Fibroblast of upper back skin (primary cell): ENCODE data around the gene SIM2.

Experiments used
- DNase-seq: peaks from one replicate; pipeline ENCODE4 v3.0.0-alpha.2; 2013

Gene SIM2

DNA sequence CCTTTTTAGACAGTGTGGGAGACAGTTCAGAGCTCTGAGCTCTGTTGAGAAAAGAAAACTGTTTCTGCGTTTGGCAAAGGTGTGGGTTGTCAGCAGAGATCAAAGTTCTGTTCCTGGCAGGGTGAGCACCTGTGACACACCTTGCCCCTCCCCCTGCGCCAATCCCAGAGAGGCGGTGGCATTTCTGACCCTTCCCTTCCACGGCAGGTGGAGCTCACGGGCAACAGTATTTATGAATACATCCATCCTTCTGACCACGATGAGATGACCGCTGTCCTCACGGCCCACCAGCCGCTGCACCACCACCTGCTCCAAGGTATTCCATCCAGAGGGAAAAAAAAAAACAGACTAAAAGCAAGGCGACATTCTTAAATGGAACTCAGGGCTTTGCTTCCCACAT lies 20.7 kb downstream of the SIM2 start:
- DNase-seq = no peak

DNA sequence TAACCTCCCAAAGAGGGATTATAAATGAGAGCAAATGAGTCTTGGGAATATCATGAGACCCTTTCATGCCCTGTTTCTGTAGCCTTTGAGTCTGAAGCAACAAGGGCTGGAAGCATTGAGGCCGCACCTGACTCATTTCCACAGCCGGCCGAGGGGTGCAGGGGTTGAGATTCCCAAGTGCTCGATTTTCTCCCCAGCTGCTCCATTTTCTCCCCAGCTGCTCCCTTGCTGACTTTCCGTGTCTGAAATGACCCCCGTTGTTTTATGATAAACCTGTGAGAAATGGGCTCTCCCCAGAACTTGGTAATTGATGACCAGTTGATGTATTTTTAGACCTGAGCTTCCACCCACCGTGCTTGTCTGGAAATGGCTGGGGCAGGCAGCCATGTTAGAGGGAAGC lies 22.9 kb downstream of the SIM2 start:
- no peak for DNase-seq

DNA sequence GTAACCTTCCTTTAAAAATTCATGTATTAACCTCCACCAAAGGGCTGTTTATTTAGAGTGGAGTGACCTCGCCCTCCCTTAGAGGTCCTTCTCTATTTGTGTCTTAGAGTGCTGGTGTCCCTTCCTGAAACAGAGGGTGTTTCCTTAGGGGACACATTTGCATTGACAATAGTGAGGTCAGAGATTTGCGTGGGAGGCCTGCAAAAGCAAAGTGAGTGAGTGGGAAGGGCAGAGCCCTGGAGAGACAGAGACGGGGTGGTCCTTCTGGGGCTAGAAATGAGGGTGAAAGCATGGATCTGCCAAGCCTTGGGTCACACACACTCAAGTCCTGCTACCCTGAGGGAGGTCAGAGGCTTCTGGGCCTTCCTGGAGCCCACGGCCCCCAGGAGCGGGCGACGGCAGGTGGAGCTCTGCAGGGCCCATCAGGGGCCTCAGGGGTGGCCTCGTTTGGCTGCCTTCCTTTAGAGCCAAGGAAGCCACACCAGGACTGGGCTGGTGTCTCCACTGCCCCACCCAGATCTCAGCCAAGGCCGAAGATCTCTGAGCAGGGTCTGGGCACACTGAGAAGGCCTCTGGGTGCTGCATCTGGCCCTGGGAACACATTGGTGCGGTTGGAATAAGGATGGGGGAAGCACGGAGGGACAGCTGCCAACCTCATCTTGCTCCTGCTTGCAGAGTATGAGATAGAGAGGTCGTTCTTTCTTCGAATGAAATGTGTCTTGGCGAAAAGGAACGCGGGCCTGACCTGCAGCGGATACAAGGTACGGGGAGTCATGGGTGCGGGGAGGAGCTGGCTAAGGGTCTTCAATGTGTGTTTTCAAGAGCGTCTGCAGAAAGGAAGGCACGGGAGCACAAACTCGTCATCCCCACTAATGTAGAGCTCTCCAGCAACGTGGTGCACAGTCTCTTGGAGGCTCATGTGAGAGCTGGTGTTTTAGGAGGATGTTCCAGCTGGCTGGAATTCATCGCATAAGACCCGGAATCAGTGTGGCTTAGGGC lies 23.8 kb downstream of the SIM2 start:
- DNase-seq = no peak

DNA sequence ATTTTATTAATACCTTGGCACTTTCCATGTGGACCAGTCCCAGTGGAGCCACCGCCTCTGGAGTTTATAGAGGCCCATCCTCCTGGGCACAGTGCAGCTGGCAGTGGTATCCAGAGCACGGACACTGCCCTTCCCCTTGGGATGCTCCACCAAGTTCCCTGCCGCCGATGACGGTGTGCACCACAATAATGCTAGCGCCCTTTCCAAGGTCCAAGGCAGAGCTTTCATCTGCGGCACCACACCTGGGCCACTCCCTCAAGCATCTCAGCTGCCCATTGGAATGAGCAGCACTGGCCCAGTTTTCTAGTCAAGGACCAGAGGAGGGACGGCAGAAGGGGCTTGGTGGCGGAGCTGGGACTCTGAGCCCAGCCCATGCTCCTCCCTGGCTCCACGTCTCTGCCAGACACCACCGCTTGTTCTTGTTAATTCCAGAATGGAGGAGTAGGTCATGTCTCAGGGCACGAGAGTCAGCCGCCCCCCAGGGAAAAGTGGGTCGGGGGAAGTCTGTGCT lies 24.5 kb downstream of the SIM2 start:
- no peak for DNase-seq

DNA sequence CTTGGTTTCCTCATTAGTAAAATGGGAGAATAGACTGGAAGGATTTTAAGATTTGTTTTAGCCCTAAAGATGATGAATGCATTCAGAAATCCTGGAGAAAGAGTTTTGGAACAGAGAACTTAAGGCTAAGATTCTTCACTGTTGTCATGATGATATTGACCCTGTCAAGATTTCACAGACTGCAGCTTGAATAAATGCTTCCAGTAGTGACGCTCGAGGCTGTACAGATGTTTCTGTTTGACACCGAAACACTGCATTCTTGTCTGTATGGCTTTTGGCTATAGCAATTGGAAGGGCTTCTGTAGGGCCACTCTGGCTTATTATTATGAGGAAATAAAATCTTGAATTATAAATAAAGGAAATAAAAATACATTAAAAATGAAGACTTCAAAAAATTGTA lies 25.7 kb downstream of the SIM2 start:
- no peak for DNase-seq

DNA sequence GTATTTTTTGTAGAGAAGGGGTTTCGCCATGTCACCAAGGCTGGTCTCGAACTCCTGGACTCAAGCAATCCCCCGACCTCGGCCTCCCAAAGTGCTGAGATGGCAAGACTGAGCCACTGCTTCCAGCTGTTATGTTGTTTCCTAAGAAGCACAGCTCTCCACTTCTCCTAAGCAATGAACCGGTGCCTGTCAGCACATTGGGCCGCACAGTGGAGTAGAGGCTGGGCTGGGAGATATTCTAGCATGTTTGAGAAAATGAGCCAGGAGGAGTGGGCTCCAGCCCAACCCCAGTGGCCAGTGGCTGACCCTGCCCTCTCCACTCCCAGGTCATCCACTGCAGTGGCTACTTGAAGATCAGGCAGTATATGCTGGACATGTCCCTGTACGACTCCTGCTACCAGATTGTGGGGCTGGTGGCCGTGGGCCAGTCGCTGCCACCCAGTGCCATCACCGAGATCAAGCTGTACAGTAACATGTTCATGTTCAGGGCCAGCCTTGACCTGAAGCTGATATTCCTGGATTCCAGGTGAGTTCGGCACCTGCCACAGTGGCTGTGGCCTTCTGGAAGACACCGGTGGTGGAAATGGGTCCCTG lies 27.0 kb downstream of the SIM2 start:
- DNase-seq = no peak

DNA sequence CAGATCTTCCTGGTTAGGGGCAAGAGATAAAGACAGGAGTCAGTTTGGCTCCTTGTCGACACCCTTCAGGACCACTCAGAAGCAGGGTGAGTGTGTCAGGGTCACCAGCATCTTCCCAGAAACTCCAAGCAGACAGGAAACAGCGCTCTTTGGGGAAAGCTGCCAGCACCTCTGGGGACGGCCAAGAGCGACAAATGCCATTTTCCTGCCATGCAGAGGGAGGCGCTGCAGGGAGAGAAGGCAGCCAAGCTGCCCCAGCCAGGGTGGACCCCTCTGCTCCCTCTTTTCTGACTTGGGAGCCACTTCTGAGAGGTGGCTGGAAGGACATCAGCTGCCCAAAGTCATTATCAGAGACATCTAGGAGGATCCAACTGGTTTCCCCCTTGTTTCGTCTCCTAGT lies 29.0 kb downstream of the SIM2 start:
- DNase-seq = no peak

DNA sequence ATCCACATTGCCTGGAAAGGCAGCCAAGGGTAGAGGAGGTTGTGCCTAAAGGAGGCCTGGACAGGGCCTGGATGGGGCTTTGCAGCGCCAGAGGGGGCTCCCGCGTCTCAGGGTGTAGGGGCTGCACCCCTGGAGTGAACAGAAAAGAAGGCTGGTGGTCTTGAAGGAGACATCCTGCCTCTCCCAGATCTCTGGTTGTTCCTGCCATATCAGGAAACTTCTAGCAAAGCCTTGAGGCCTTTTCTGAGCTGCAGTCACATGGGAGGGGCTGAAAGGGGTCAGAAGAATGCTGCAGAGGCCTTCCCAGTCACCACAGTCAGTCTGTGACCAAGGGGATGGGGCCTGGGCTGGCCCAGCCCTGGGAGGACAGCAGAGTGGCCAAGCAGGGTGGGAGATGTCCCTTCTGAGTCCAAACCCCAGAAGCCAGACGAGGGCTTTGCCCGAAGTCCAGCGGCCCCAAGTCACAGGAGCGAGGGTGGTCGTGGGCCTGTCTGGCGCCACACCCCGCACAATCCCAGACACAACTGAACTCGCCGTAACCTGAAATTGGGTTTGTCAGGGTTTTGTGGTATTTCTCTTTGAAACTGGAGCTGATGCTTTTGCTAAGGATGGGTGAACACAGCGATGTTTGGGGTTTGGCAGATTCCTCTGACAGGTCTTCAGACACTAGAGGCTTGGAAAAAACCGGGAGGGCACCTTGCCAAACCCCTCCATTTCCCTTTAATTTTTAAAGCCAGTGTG lies 29.6 kb downstream of the SIM2 start:
- peak; percentile 14 for DNase-seq

DNA sequence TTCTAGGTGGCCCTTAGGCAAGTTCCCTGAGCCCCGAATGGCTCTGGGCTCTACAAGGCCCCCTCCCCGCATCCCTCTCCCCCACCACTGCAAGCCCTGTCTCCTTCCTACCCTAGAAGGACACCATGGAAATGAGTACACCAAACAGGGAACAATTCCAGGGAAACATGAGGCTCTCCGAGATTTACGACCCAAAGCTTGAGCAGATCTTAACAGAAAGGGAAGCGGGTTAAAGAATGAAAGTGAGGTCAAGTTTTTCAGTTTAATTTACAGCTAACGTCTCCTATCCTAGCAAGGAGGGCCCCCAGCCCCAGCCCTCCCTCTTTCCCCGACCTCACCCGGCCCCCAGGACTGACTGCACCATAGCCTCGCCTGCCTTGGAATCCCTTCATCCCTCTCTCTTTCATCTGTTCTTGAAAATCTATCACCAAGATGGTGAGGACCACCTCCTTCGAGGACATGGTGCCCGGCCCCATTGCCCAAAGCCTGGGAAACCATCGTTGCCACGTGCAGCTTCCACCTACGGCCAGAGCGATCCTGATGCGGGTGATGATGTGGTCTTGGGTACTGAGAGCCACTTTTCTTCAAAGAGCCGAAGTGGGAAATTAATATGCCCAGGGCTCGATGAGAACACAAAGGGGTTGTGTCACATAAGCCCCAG lies 30.5 kb downstream of the SIM2 start:
- DNase-seq = no peak

DNA sequence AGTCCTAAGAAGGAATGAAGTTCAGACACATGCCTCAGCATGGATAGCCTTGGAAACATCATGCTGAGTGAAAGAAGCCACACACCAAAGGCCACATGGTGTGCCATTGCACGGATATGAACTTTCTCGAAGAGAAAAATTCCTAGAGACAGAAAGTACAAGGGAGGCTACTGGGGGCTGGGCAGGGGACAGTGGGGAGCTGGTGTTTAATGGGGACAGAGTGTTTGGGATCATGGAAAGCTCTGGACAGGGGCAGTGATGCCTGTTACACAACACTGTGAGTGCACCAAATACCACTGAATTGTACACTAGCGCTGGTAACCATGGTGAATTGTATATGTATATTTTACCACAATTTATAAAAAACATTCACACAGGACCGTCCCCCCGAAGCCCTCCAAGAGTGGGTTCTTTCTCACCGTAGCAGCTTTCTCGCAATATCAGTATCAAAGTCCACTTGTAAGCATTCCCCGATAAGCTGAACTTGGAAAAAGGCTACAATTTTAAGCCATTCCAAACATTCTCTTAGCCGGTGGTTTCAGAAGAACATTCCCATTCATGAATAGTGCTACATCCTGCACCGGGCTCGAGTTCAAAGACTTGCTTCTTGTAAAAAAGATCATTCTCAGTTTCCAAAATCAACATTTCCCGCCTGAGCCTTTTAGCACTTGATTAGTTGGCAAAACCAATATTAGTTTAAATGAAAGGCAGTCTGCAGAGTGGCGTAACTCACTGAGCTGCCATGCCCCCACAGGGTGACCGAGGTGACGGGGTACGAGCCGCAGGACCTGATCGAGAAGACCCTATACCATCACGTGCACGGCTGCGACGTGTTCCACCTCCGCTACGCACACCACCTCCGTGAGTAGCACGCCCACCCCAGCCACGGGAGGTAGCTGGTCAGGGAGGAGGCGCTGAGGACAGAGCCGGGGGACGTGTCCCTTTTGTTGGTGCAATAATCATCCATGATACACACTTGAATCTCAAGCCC lies 31.7 kb downstream of the SIM2 start:
- DNase-seq = no peak

DNA sequence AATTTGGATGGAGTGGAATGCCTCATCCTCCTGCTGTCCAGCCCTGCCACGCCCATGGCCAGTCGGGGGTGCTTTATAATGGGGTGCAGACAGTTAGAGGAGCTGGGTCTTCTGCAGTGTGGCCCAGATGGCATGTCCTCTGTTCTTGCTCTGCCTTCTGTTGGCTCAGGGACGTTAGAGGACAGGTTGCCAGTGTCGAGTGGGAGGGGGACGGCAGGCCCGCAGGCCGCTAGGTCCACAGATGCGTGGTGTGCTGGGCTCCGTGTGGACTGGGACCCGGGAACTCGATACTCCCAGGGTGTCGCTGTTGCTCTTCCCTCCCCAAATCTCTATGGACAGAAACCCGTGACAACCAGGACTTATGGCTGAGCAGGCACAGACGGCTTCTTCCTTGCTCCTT lies 33.3 kb downstream of the SIM2 start:
- DNase-seq = no peak

DNA sequence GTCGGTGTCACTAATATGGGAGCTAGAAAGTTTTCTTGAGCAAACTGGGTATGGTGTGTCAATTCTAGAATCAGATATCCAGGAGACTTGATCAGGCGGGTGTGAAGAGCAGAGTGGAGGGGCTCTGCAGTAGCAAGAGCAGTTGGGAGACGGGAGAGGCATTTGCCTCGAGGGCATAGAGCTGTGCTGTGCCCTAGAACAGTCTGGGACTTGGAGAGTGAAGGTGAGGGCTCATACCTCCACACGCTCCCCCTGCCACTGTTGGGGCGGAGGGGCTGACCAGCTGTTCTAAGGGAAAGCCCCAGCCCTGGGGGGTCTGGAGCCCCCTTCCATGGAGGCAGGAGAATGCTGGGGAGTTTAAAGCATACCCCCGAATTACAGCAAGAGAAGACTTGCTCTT lies 33.8 kb downstream of the SIM2 start:
- no peak for DNase-seq

DNA sequence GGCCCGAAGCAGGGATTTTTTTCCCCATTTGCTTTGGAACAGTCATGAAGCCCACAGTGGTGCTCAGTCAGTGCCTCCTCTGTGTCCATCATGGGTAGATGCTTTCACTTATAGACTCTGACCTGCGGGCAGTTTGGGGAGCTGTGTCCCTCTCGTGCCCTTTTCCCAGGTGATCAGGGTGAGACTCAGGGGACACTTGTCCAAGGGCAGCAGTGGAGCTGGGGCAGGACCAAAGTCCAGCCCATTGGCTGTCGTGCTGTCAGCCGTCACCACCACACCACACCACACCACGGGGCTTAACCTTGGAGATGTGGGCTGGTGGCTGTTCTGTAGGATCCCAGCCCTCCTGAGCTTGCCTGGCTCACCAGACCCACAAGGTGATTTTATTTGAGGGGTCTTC lies 34.9 kb downstream of the SIM2 start:
- DNase-seq = no peak

DNA sequence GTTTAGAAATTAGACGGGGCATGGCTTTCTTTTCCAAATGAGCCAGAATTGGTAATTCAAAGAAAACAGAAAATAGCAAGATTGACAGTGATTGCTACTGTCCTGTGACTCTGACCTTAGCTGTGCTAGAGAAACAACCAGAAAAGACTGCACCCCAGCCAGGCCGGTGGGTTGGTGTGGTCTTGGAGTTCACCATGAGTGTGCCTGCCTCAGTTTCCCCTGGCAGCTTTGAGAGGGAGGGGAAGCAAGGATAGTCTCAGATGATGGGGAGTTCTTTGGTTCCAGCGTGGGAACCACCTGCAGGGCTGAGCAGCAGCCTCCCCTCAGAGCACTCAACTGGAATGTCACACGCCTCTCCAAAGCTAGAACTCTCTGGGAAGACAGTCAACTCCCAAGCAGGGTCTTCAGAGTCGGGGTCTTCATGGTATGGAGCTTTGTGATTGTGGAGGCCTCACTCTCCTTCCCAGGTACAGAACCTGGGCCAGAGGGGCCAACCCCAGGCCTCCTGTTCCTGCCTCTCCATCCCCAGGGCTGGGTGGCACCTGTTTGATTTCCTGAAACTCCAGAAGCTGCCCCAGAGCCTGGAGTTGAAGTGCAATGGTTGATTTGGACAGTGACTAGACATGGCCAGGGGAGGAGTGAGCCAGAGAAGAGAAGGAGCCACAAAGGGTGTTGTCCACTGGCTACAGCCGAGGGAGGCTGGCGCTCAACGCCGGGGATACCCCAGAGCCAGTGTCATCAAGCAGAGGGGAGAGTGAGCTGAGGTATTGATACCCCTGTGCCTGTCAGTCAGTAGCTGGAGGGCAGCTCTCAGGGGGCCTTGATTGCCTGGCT lies 35.7 kb downstream of the SIM2 start:
- DNase-seq = no peak

DNA sequence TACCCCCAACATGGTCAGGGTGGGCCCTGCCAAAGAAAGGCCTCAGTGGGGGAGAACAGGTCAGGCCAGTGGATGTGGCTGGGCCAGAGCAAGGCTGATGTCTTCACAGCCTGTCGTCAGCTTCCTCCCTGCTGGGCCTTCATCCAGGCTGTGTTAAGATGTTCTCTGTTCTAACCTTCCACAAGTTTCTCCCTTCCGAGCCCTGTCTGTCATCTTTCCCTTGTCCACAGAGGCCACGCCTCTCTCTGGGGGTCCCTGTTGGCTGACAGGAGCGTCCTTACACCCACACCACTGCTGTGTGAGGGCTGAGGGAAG lies 36.2 kb downstream of the SIM2 start:
- DNase-seq = no peak

DNA sequence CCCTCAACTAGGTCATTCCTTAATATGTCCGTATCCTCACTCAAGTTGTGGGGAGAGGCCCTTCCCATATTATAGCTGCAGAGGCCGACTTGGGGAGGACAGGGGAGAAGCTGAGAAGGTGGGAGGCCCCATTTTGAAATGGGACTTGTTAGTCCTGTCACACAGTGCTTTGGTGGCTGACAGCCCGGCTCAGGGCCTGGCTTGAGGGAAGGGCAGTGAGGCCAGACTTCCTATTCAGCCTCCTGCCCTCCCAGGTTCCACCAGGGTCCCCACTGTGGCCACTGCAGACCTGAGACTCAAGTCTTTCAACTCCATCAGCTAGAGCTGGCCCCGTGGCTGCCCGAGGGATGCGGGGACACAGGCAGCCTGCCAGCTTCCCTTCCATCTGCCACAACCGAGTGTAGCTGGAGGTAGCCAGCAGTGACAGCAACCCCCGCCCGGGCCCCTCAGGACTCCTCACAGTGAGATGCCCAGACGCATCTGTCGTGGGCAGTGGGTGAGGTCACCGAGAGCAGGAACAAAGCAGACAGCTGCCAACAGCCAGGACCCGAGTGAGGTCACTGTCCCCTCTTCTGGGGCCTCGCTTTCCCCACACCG lies 36.9 kb downstream of the SIM2 start:
- DNase-seq = no peak

DNA sequence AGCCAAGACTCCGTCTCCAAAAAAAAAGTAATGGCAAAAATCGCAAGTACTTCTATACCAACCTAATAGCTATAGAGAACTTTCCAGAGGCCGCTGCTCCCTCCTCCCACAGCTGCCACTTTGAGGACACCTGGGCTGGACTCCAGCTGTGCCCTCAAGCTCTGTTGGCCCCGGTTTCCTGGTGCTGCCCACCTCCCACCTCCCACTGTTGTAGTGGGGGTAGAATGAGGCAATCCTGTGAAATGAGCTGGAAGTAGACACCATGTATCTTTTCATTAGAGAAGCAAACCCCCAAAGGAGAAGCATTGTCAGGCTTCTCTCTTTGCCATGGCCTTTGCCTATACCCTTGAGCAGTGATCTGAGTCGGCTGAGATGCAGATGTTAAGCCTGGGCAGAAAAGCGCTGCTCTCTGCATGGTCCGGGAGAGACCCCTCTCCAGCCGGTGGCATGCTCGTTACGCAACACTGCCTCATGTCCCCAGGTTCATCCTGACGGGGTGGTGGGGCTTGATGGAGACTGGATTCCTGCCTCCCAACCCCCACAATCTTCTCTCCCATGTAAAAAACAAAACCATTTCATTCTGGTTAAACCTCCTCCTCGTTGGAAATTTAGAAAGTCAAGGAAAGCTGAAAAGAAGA lies 39.7 kb downstream of the SIM2 start:
- DNase-seq = no peak

DNA sequence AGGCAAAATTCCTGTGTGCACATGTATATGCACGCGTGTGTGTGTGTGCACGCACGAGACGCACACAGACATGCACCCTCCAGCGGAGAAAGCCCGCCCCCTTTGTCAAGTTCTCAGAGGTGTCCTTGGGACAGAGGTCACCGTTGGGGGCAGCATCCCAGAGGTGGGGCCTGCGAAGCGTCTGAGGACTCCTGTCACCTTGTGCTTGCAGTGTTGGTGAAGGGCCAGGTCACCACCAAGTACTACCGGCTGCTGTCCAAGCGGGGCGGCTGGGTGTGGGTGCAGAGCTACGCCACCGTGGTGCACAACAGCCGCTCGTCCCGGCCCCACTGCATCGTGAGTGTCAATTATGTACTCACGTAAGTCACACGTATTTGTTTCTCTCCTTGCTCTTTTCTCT lies 42.6 kb downstream of the SIM2 start:
- DNase-seq = no peak

DNA sequence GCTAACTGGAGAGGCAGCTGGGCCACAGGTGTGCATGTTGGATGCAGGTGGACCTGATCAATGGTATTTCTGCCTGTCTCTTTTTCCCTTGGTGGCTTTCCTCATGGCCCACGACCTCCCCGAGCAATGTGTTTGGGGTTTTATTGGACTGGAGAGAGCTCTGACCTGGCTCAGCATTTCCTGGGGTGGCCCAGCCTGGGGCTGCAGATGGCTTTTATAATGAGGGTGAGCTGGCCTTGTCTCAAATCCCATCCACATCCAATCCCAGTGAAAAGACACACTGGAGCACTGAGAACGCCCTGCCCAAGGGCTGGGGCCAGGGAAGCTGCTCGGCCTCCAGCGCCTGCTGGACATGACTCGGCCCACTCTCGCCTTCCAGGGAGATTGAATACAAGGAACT lies 44.1 kb downstream of the SIM2 start:
- DNase-seq = no peak

DNA sequence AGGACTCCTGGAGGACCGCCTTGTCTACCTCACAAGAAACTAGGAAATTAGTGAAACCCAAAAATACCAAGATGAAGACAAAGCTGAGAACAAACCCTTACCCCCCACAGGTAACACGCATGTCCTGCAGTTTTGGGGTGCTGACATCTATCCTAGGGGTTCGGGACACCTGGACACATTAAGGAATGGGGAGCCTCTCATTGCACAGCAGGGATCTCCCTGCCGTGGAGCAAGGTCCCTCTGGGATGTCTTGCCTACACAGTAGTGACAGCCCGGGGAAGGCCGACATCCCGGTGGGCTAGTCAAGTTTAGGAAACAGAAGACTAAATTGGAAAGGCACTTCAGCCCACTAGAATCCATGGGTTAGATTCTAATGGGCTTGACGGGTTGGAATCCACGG lies 44.5 kb downstream of the SIM2 start:
- no peak for DNase-seq
